ENCODE results near the gene JPH2. TPM values are rescaled to one million over a fixed set of nuclear protein-coding genes. Genes with fewer than 3 reads are reported as not detected.

JPH2 gene
- total RNA-seq, 1 experiment from 2014 or later: 0.17 TPM

DNA sequence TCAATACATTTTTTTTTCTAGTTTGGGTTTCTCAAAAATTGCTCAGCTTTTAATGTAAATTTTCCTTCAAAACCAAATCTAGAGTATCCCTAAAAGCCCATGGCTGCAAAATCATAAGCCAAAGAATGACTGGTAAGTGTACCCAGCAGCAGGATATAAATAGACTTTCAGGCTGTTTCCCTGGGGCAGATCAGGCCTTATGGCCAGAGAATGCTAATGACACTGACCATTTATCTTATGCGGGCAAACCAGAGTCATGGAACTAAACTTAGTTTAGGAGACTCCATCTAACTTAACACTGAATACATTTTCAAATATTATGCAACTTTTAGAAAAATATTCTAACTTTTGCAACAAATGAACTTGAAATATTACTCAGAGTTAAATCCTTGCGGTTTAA, 16.2 kb upstream of the JPH2 start (continued):
- TF ChIP-seq TCF7L2 (IDR thresholded peaks at IDR 0.05; ENCODE audit: borderline replicate concordance, extremely low read depth, insufficient read depth, insufficient read length): no peak
- no peak for TF ChIP-seq POLR2A (IDR thresholded peaks at IDR 0.05; ENCODE audit: borderline replicate concordance, extremely low read depth, insufficient read depth, insufficient read length)
- TF ChIP-seq YY1 (IDR thresholded peaks at IDR 0.05; ENCODE audit: extremely low read depth, insufficient replicate concordance, low read depth, low read length): no peak
- TF ChIP-seq POLR2AphosphoS5 (IDR thresholded peaks at IDR 0.05; ENCODE audit: low read depth, low read length): no peak
- no peak for TF ChIP-seq SIN3A (IDR thresholded peaks at IDR 0.05; ENCODE audit: low read depth)
- TF ChIP-seq, protein P1, sequence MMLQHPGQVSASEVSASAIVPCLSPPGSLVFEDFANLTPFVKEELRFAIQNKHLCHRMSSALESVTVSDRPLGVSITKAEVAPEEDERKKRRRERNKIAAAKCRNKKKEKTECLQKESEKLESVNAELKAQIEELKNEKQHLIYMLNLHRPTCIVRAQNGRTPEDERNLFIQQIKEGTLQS (IDR thresholded peaks at IDR 0.05): no peak

DNA sequence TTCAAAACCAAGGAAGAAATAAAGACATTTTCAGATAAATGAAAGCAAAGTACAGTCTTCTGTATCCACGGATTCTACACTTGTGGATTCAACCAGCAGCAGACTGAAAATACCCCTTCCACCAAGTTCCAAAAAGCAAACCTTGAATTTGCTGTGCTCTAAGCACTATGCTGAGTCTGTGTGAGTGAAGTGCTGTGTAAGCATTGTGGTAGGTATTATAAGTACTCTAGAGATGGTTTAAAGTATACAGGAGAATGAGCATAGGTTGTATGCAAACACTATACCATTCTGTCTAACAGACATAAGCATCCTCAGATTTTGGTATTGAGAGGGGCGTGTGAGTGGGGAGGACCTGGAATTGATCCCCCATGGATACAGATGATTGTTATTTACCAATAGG, 14.0 kb upstream of the JPH2 start:
- Histone ChIP-seq H3K36me3 (ENCODE audit: control insufficient read depth in 1 of 2, insufficient read depth in 2 of 2, low read length in 2 of 2) (peaks cover 38 to 44% of the 10 kb centered on the region in 2 experiments), H3K9me2 (ENCODE audit: insufficient read depth) (no peaks in the 10 kb centered on the region), H3K4me3 (replicated peaks in 1 of 2; ENCODE audit: low read depth in 1 of 2, low read length in 2 of 2) (no peak overlapping the region), H3K27ac (ENCODE audit: low read depth, low read length) (no peak overlapping the region), H4K20me1 (ENCODE audit: insufficient read depth) (no peaks in the 10 kb centered on the region), H3K4me1 (ENCODE audit: control insufficient read depth in 1 of 2, insufficient read depth in 2 of 2, low read length in 2 of 2) (peaks cover 30 to 32% of the 10 kb centered on the region in 2 experiments), H3K27me3 (ENCODE audit: insufficient read depth, low read length) (no peaks in the 10 kb centered on the region), H3K79me2 (ENCODE audit: insufficient read depth, low read length) (peaks cover 58% of the 10 kb centered on the region), H3K4me2 (ENCODE audit: low read length) (no peak overlapping the region), H3K9me3 (ENCODE audit: control insufficient read depth in 1 of 2, insufficient read depth in 1 of 2, low read depth in 1 of 2, low read length in 2 of 2) (no peaks in the 10 kb centered on the region), H3K9ac (ENCODE audit: low read length) (no peak overlapping the region), H2AFZ (ENCODE audit: low read depth, low read length, poor library complexity, severe bottlenecking) (no peak overlapping the region)
- CTCF ChIA-PET: no interaction called here
- intact Hi-C loops (cut with micrococcal nuclease): no loop called here
- DNase-seq (ENCODE audit: low read depth, low spot score): no peak
- BruUV-seq (replicated peaks): no TSS peak
- RAD21 ChIA-PET (ENCODE audit: low non-redundant PET in 1 of 2, low total read pairs in 2 of 2, uncharacterized antibody in 2 of 2, unreplicated experiment in 2 of 2): no interaction called here
- POLR2A ChIA-PET: no interaction called here
- TF ChIP-seq SRF (IDR thresholded peaks at IDR 0.05; ENCODE audit: low read depth) (no peak), SP1 (IDR thresholded peaks at IDR 0.05; ENCODE audit: low read depth) (no peak), POLR2AphosphoS5 (IDR thresholded peaks at IDR 0.05; ENCODE audit: low read depth, low read length) (no peak)
- TF ChIP-seq, protein P2, sequence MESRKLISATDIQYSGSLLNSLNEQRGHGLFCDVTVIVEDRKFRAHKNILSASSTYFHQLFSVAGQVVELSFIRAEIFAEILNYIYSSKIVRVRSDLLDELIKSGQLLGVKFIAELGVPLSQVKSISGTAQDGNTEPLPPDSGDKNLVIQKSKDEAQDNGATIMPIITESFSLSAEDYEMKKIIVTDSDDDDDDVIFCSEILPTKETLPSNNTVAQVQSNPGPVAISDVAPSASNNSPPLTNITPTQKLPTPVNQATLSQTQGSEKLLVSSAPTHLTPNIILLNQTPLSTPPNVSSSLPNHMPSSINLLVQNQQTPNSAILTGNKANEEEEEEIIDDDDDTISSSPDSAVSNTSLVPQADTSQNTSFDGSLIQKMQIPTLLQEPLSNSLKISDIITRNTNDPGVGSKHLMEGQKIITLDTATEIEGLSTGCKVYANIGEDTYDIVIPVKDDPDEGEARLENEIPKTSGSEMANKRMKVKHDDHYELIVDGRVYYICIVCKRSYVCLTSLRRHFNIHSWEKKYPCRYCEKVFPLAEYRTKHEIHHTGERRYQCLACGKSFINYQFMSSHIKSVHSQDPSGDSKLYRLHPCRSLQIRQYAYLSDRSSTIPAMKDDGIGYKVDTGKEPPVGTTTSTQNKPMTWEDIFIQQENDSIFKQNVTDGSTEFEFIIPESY (IDR thresholded peaks at IDR 0.05; ENCODE audit: extremely low read depth, insufficient replicate concordance, low read length): no peak
- no peak for ATAC-seq
